ENCODE measurements around the gene JADE2. TPM values are rescaled to one million over a fixed set of nuclear protein-coding genes. Genes with fewer than 3 reads are reported as not detected.

JADE2 gene
- total RNA-seq, 1 donor from 2014 or later: 26.3 TPM

GRCh38 chr5:134534726-134535110 lies 9.2 kb downstream of the JADE2 start:
- Histone ChIP-seq H3K9me3 (replicated peaks) (no peaks in the 10 kb centered on the region), H3K36me3 (peaks cover 41% of the 10 kb centered on the region), H3K4me3 (no peak overlapping the region), H3K27me3 (ENCODE audit: low read depth) (no peaks in the 10 kb centered on the region), H3K27ac (replicated peaks) (no peak overlapping the region), H3K4me1 (peaks cover 81% of the 10 kb centered on the region)
- no peak for DNase-seq
- TF ChIP-seq, protein P1, sequence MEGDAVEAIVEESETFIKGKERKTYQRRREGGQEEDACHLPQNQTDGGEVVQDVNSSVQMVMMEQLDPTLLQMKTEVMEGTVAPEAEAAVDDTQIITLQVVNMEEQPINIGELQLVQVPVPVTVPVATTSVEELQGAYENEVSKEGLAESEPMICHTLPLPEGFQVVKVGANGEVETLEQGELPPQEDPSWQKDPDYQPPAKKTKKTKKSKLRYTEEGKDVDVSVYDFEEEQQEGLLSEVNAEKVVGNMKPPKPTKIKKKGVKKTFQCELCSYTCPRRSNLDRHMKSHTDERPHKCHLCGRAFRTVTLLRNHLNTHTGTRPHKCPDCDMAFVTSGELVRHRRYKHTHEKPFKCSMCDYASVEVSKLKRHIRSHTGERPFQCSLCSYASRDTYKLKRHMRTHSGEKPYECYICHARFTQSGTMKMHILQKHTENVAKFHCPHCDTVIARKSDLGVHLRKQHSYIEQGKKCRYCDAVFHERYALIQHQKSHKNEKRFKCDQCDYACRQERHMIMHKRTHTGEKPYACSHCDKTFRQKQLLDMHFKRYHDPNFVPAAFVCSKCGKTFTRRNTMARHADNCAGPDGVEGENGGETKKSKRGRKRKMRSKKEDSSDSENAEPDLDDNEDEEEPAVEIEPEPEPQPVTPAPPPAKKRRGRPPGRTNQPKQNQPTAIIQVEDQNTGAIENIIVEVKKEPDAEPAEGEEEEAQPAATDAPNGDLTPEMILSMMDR (IDR thresholded peaks at IDR 0.05; ENCODE audit: borderline replicate concordance): no peak
- intact Hi-C loops (cut with micrococcal nuclease): no loop called here

DNA sequence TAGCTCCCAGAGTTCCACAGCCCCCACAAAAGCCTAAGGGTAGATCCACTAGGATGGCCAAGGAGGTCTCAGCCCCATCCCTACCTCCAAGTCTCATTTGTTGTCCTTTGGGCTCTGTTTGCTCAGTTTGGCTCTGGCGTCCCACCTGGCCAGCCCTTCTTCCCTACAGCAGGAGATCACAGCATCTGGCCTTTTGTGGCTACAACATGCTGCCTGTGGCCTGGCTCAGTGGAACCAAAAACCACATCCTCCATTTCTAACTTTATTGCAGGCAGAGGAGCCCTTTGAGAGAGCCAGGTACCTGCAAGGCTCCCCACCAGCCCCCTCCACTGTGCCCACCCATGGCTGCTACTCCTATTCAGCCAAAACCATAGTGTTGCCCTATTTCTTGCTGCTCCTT lies 11.4 kb downstream of the JADE2 start:
- H3K4me1 ChIP-seq: peaks cover 72% of the 10 kb centered on the region
- intact Hi-C loops (cut with micrococcal nuclease): no loop called here

DNA sequence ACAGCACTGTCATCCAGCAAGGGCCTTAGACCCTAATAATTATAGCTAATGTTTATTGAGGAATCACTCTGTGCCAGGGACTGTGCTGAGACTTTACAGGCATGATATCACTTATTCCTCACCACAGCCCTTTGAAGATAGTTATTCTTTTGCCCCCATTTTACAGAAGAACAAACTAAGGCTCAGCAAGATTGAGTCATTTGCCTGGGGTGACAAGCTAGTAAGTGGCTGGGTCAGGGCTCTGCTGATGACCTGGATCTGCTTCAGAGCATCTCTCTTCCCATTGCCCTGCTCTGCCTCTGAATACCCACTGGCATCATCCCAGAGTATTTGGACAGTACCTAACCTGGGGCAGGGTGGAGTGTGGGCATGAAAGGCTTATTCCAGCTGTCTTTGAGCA lies 11.8 kb downstream of the JADE2 start:
- Histone ChIP-seq H3K36me3 (peaks cover 60% of the 10 kb centered on the region), H3K27ac (replicated peaks) (no peak overlapping the region), H3K27me3 (ENCODE audit: low read depth) (no peaks in the 10 kb centered on the region), H3K4me3 (no peak overlapping the region), H3K4me1 (peaks cover 71% of the 10 kb centered on the region), H3K9me3 (replicated peaks) (no peaks in the 10 kb centered on the region)
- TF ChIP-seq, protein P1 (IDR thresholded peaks at IDR 0.05; ENCODE audit: borderline replicate concordance): no peak
- intact Hi-C loops (cut with micrococcal nuclease): no loop called here
- DNase-seq: no peak

More for the DNA sequence above, 11.4 kb downstream of the JADE2 start:
- TF ChIP-seq, protein P1 (IDR thresholded peaks at IDR 0.05; ENCODE audit: borderline replicate concordance): no peak
- Histone ChIP-seq H3K27ac (replicated peaks) (no peak overlapping the region), H3K27me3 (ENCODE audit: low read depth) (no peaks in the 10 kb centered on the region), H3K36me3 (peaks cover 60% of the 10 kb centered on the region), H3K4me3 (no peak overlapping the region), H3K9me3 (replicated peaks) (no peaks in the 10 kb centered on the region)
- no peak for DNase-seq

DNA sequence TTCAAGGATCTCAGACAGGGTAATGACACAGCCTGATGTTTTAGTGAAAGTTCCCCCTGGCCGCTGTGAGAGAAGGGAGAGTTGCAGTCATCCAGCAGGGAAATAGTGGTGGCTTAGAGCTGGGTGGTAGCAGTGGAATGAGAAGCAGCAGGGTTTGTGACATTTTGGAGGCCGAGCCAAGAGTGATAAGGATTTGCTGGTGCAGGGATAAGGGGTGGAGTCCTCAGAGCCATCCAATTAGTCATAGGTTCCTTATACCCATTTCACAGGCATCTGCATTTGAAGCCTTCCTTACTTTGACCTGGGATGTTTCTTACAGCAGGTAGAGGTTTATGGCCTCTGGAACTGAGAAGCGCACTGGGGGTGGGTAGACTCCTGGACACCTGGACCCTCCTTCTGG lies 12.8 kb downstream of the JADE2 start:
- no peaks in the 10 kb centered on the region for H3K9me3 ChIP-seq (replicated peaks)
- DNase-seq: no peak
- no peak overlapping the region for H3K27ac ChIP-seq (replicated peaks)
- intact Hi-C loops (cut with micrococcal nuclease): no loop called here
- H3K36me3 ChIP-seq: peaks cover 60% of the 10 kb centered on the region
- no peak overlapping the region for H3K4me3 ChIP-seq
- no peaks in the 10 kb centered on the region for H3K27me3 ChIP-seq (ENCODE audit: low read depth)
- TF ChIP-seq, protein P1 (IDR thresholded peaks at IDR 0.05; ENCODE audit: borderline replicate concordance): no peak
- peaks cover 62% of the 10 kb centered on the region for H3K4me1 ChIP-seq

DNA sequence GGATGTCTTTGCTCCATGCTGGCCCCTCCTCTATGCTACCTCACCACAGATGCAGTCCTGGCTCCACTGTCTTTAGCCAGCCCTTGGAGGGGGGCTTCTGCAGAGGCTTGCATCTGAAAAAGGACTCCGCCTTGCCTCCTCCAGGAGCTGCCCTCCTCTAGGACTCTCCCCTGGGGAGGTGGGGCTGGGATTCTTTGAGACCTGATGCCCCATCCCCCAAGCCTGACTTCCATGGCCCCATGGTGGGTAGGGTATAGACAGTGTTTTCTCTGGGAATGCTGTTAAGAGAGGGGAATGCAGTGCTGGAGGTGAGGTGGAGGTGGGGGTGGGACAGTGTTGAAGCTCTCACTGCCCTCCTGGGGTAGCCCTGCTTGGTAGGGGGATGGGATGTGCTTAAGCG lies 14.3 kb downstream of the JADE2 start:
- Histone ChIP-seq H3K27me3 (ENCODE audit: low read depth) (no peaks in the 10 kb centered on the region), H3K36me3 (peaks cover 60% of the 10 kb centered on the region), H3K4me3 (no peak overlapping the region), H3K4me1 (peaks cover 62% of the 10 kb centered on the region), H3K27ac (replicated peaks) (no peak overlapping the region), H3K9me3 (replicated peaks) (no peaks in the 10 kb centered on the region)
- no peak for DNase-seq
- intact Hi-C loops (cut with micrococcal nuclease): no loop called here
- TF ChIP-seq, protein P1 (IDR thresholded peaks at IDR 0.05; ENCODE audit: borderline replicate concordance): no peak
